ENCODE results near the gene ACAP1. TPM values are rescaled to one million over a fixed set of nuclear protein-coding genes. Genes with fewer than 3 reads are reported as not detected.
"Not testable (repeated sequence)": the region's sequence is repeated elsewhere in the genome, so short reads cannot be mapped to it uniquely, and the experiment has no call there.

Gene ACAP1
- total and polyA plus RNA-seq, 2 donors, result 1.5 to 4.3 TPM

GRCh38 chr17:7367918-7368598 is 31.7 kb downstream of the ACAP1 start:
- no peak for DNase-seq (ENCODE audit: extremely low spot score)
- H3K36me3 ChIP-seq (ENCODE audit: insufficient read depth), result no peaks in the 10 kb centered on the region
- H3K4me1 ChIP-seq (ENCODE audit: insufficient read depth), result no peaks in the 10 kb centered on the region
- 66% methylated on average over 13 of the region's 13 CpGs for WGBS
- H3K27ac ChIP-seq (ENCODE audit: low read depth), result no peak overlapping the region
- no peak overlapping the region for H3K4me3 ChIP-seq (ENCODE audit: low read depth, low read length)

GRCh38 chr17:7368599-7368994 is 32.3 kb downstream of the ACAP1 start:
- H3K36me3 ChIP-seq (ENCODE audit: insufficient read depth); DNase-seq (ENCODE audit: extremely low spot score); H3K27ac ChIP-seq (ENCODE audit: low read depth); H3K4me1 ChIP-seq (ENCODE audit: insufficient read depth); H3K4me3 ChIP-seq (ENCODE audit: low read depth, low read length): not testable (repeated sequence)
- 86% methylated on average over 5 of the region's 5 CpGs for WGBS

- Histone ChIP-seq H3K4me1 (ENCODE audit: insufficient read depth) (no peaks in the 10 kb centered on the region), H3K36me3 (ENCODE audit: insufficient read depth) (no peaks in the 10 kb centered on the region), H3K4me3 (ENCODE audit: low read depth, low read length) (no peak overlapping the region), H3K27ac (ENCODE audit: low read depth) (no peak overlapping the region)
- no peak for DNase-seq (ENCODE audit: extremely low spot score)
- 77% methylated on average over 5 of the region's 5 CpGs for WGBS
These were observed 33.5 kb downstream of the ACAP1 start for GRCh38 chr17:7369825-7370224.

- H3K27ac ChIP-seq (ENCODE audit: low read depth), result no peak overlapping the region
- WGBS, result 84% methylated on average over 4 of the region's 4 CpGs
These were observed 34.5 kb downstream of the ACAP1 start for GRCh38 chr17:7370853-7371252.

GRCh38 chr17:7374353-7374752 is 38.0 kb downstream of the ACAP1 start:
- H3K36me3 ChIP-seq (ENCODE audit: insufficient read depth), result no peaks in the 10 kb centered on the region
- WGBS, result 84% methylated on average over 2 of the region's 2 CpGs
- H3K27ac ChIP-seq (ENCODE audit: low read depth), result no peak overlapping the region
- H3K4me1 ChIP-seq (ENCODE audit: insufficient read depth), result no peaks in the 10 kb centered on the region
- no peak overlapping the region for H3K4me3 ChIP-seq (ENCODE audit: low read depth, low read length)
- DNase-seq (ENCODE audit: extremely low spot score), result no peak

More at GRCh38 chr17:7370853-7371252, 34.5 kb downstream of the ACAP1 start:
- Histone ChIP-seq H3K4me1 (ENCODE audit: insufficient read depth) (no peaks in the 10 kb centered on the region), H3K36me3 (ENCODE audit: insufficient read depth) (no peaks in the 10 kb centered on the region), H3K4me3 (ENCODE audit: low read depth, low read length) (no peak overlapping the region)
- DNase-seq (ENCODE audit: extremely low spot score), result no peak

GRCh38 chr17:7379134-7379533 is 42.8 kb downstream of the ACAP1 start:
- H3K27ac ChIP-seq (ENCODE audit: low read depth), result no peak overlapping the region
- 94% methylated on average over 3 of the region's 3 CpGs for WGBS
- H3K36me3 ChIP-seq (ENCODE audit: insufficient read depth), result no peaks in the 10 kb centered on the region
- no peak for DNase-seq (ENCODE audit: extremely low spot score)
- no peaks in the 10 kb centered on the region for H3K4me1 ChIP-seq (ENCODE audit: insufficient read depth)
- no peak overlapping the region for H3K4me3 ChIP-seq (ENCODE audit: low read depth, low read length)

- Histone ChIP-seq H3K4me3 (ENCODE audit: low read depth, low read length) (peak overlapping the region; percentile 42), H3K4me1 (ENCODE audit: insufficient read depth) (no peaks in the 10 kb centered on the region), H3K27ac (ENCODE audit: low read depth) (no peak overlapping the region), H3K36me3 (ENCODE audit: insufficient read depth) (no peaks in the 10 kb centered on the region)
- 20% methylated on average over 7 of the region's 7 CpGs for WGBS
- DNase-seq (ENCODE audit: extremely low spot score), result no peak
These were observed 44.0 kb downstream of the ACAP1 start for GRCh38 chr17:7380321-7380720.

GRCh38 chr17:7380855-7381683 is 44.7 kb downstream of the ACAP1 start, which contains the start of gene TNK1:
Gene TNK1, plus strand, starts transcription at chr17:7381089. Its CDS starts 1,838 bp downstream, at chr17:7382927.
- Histone ChIP-seq H3K4me3 (ENCODE audit: low read depth, low read length) (peak within 1 kb of the TSS; percentile 42), H3K27ac (ENCODE audit: low read depth) (no peak within 1 kb of the TSS), H3K4me1 (ENCODE audit: insufficient read depth) (no peaks in the 10 kb centered on the region), H3K36me3 (ENCODE audit: insufficient read depth) (no peaks in the 10 kb centered on the region)
- WGBS, result 6% methylated on average over 52 of the region's 52 CpGs
- no peak for DNase-seq (ENCODE audit: extremely low spot score)

GRCh38 chr17:7382901-7383300 is 46.6 kb downstream of the ACAP1 start:
- H3K27ac ChIP-seq (ENCODE audit: low read depth), result no peak overlapping the region
- WGBS, result 85% methylated on average over 10 of the region's 10 CpGs
- no peaks in the 10 kb centered on the region for H3K4me1 ChIP-seq (ENCODE audit: insufficient read depth)
- DNase-seq (ENCODE audit: extremely low spot score), result no peak
- H3K4me3 ChIP-seq (ENCODE audit: low read depth, low read length), result no peak overlapping the region
- no peaks in the 10 kb centered on the region for H3K36me3 ChIP-seq (ENCODE audit: insufficient read depth)

- Histone ChIP-seq H3K27ac (ENCODE audit: low read depth) (no peak overlapping the region), H3K4me1 (ENCODE audit: insufficient read depth) (no peaks in the 10 kb centered on the region), H3K36me3 (ENCODE audit: insufficient read depth) (no peaks in the 10 kb centered on the region), H3K4me3 (ENCODE audit: low read depth, low read length) (no peak overlapping the region)
- DNase-seq (ENCODE audit: extremely low spot score), result no peak
- WGBS, result 73% methylated on average over 11 of the region's 11 CpGs
These were observed 47.0 kb downstream of the ACAP1 start for GRCh38 chr17:7383371-7383741.

GRCh38 chr17:7383742-7384488 is 47.6 kb downstream of the ACAP1 start:
- Histone ChIP-seq H3K36me3 (ENCODE audit: insufficient read depth) (no peaks in the 10 kb centered on the region), H3K27ac (ENCODE audit: low read depth) (no peak overlapping the region), H3K4me1 (ENCODE audit: insufficient read depth) (no peaks in the 10 kb centered on the region), H3K4me3 (ENCODE audit: low read depth, low read length) (peak overlapping the region; percentile 16)
- no peak for DNase-seq (ENCODE audit: extremely low spot score)
- WGBS, result 7% methylated on average over 65 of the region's 65 CpGs

GRCh38 chr17:7384489-7385081 is 48.3 kb downstream of the ACAP1 start:
- DNase-seq (ENCODE audit: extremely low spot score), result no peak
- 46% methylated on average over 23 of the region's 23 CpGs for WGBS
- Histone ChIP-seq H3K4me1 (ENCODE audit: insufficient read depth) (no peaks in the 10 kb centered on the region), H3K4me3 (ENCODE audit: low read depth, low read length) (peak overlapping the region; percentile 16), H3K36me3 (ENCODE audit: insufficient read depth) (no peaks in the 10 kb centered on the region), H3K27ac (ENCODE audit: low read depth) (no peak overlapping the region)

- no peak for DNase-seq (ENCODE audit: extremely low spot score)
- Histone ChIP-seq H3K27ac (ENCODE audit: low read depth) (no peak overlapping the region), H3K4me3 (ENCODE audit: low read depth, low read length) (no peak overlapping the region), H3K4me1 (ENCODE audit: insufficient read depth) (no peaks in the 10 kb centered on the region), H3K36me3 (ENCODE audit: insufficient read depth) (no peaks in the 10 kb centered on the region)
- WGBS, result 97% methylated on average over 10 of the region's 10 CpGs
These were observed 52.5 kb downstream of the ACAP1 start for GRCh38 chr17:7388856-7389255.
